Measurements from ENCODE around the gene ANXA5. TPM values are rescaled to one million over a fixed set of nuclear protein-coding genes. Genes with fewer than 3 reads are reported as not detected.

Gene ANXA5
- total RNA-seq (100 to 1,000 TPM; 193 to 264 TPM), polyA plus RNA-seq (ENCODE audit: insufficient read depth, low read depth, low replicate concordance) (250 TPM)
- long read RNA-seq, donor 1, transcript ANXA5-201 (13 exons, 1,762 nt), result major isoform, 119 of 246 reads
- long read RNA-seq, donor 1, transcript ANXA5-205 (6 exons, 1,083 nt), result minor isoform, 7 of 246 reads
- long read RNA-seq, donor 1, partial matches to known transcripts, result 117 of 246 reads
- long read RNA-seq, donor 1, other reads (novel, unspliced or antisense), result 0 of 246 reads
- long read RNA-seq, donor 2, transcript ANXA5-201 (13 exons, 1,762 nt), result major isoform, 64 of 96 reads
- long read RNA-seq, donor 2, partial matches to known transcripts, result 30 of 96 reads
- long read RNA-seq, donor 2, other reads (novel, unspliced or antisense), result 0 of 96 reads

GRCh38 chr4:121696581-121697461, at the start of gene ANXA5:
TSS of gene ANXA5 (minus strand) at chr4:121696980. CDS start at chr4:121696589, 391 bp downstream.
- H3K27ac ChIP-seq, result peak within 1 kb of the TSS; percentile 94 to 97
- 0 to 1% methylated on average over 11 to 81 of the region's 91 CpGs for WGBS, 2 donors
- peak; percentile 91 for DNase-seq
- no peaks in the 10 kb centered on the region for H3K36me3 ChIP-seq (ENCODE audit: low read depth, missing control alignments)
- peak within 1 kb of the TSS; percentile 84 to 99 for H3K4me3 ChIP-seq
- peaks cover 28% of the 10 kb centered on the region for H3K4me1 ChIP-seq
- H3K9me3 ChIP-seq, result no peaks in the 10 kb centered on the region
- TF ChIP-seq CTCF (IDR thresholded peaks at IDR 0.05) (peak in 1 of 3 experiments; percentile 5), POLR2A (IDR thresholded peaks at IDR 0.05) (no peak)
- intact Hi-C loops (cut with DNase I; ENCODE audit: low total_unique reads), result no loop called here
- no peaks in the 10 kb centered on the region for H3K27me3 ChIP-seq

GRCh38 chr4:121742794-121743193, 46.0 kb upstream of the ANXA5 start:
- no peaks in the 10 kb centered on the region for H3K36me3 ChIP-seq (ENCODE audit: low read depth, missing control alignments)
- H3K4me1 ChIP-seq, result no peaks in the 10 kb centered on the region
- no peak overlapping the region for H3K4me3 ChIP-seq
- intact Hi-C loops (cut with DNase I; ENCODE audit: low total_unique reads), result no loop called here
- no peaks in the 10 kb centered on the region for H3K9me3 ChIP-seq
- H3K27me3 ChIP-seq, result no peaks in the 10 kb centered on the region
- H3K27ac ChIP-seq, result no peak overlapping the region
- DNase-seq, result no peak
- 73 to 84% methylated on average over 3 of the region's 3 CpGs for WGBS, 2 donors
- TF ChIP-seq CTCF (IDR thresholded peaks at IDR 0.05) (no peak), POLR2A (IDR thresholded peaks at IDR 0.05) (no peak)

- no peak overlapping the region for H3K4me3 ChIP-seq
- no peaks in the 10 kb centered on the region for H3K36me3 ChIP-seq (ENCODE audit: low read depth, missing control alignments)
- no peaks in the 10 kb centered on the region for H3K4me1 ChIP-seq
- no peak for DNase-seq
- no peaks in the 10 kb centered on the region for H3K9me3 ChIP-seq
- H3K27ac ChIP-seq, result no peak overlapping the region
- 32 to 36% methylated on average over 7 of the region's 7 CpGs for WGBS, 2 donors
- no peaks in the 10 kb centered on the region for H3K27me3 ChIP-seq
- intact Hi-C loops (cut with DNase I; ENCODE audit: low total_unique reads), result no loop called here
- TF ChIP-seq CTCF (IDR thresholded peaks at IDR 0.05) (no peak), POLR2A (IDR thresholded peaks at IDR 0.05) (no peak)
These were observed 45.0 kb upstream of the ANXA5 start for GRCh38 chr4:121741751-121742150.

- intact Hi-C loops (cut with DNase I; ENCODE audit: low total_unique reads), result no loop called here
- no peak for TF ChIP-seq CTCF (IDR thresholded peaks at IDR 0.05)
- no peak for TF ChIP-seq POLR2A (IDR thresholded peaks at IDR 0.05)
These were observed 44.1 kb upstream of the ANXA5 start for GRCh38 chr4:121740796-121741409.

More at GRCh38 chr4:121740796-121741409, 44.1 kb upstream of the ANXA5 start:
- H3K36me3 ChIP-seq (ENCODE audit: low read depth, missing control alignments), result no peaks in the 10 kb centered on the region
- WGBS, 2 donors, result 73 to 81% methylated on average over 12 of the region's 12 CpGs
- no peaks in the 10 kb centered on the region for H3K9me3 ChIP-seq
- no peak overlapping the region for H3K27ac ChIP-seq
- no peak overlapping the region for H3K4me3 ChIP-seq
- no peaks in the 10 kb centered on the region for H3K27me3 ChIP-seq
- DNase-seq, result no peak
- H3K4me1 ChIP-seq, result no peaks in the 10 kb centered on the region
